ENCODE results near the gene ADAMTSL1. TPM values are rescaled to one million over a fixed set of nuclear protein-coding genes. Genes with fewer than 3 reads are reported as not detected.

The ADAMTSL1 gene
- total RNA-seq, 1 experiment from 2014 or later: 0.94 TPM

GRCh38 chr9:18573021-18573556 lies 99.1 kb downstream of the ADAMTSL1 start:
- Mint-ChIP-seq H3K36me3 (no peaks in the 10 kb centered on the region), H3K4me3 (no peak overlapping the region), H3K27ac (no peak overlapping the region), H3K27me3 (ENCODE audit: low read depth) (no peaks in the 10 kb centered on the region), H3K4me1 (peaks cover 8% of the 10 kb centered on the region), H3K9me3 (no peaks in the 10 kb centered on the region)
- POLR2A ChIA-PET: no interaction called here
- no peak for DNase-seq (ENCODE audit: low spot score)
- TF ChIP-seq ESRRA (CRISPR knock-in tag; IDR thresholded peaks at IDR 0.05; ENCODE audit: borderline replicate concordance) (no peak), ATF6 (CRISPR knock-in tag; IDR thresholded peaks at IDR 0.05) (no peak)
- no peak for ATAC-seq
- CTCF ChIA-PET: interaction anchor here (1.4 kb wide), 1 partner anchor 135 kb away, joined by 3 read pairs; no protein-coding TSS in a partner anchor

- TF ChIP-seq TCF7 (CRISPR knock-in tag; IDR thresholded peaks at IDR 0.05; ENCODE audit: low read depth) (no peak), ZNF232 (CRISPR knock-in tag; IDR thresholded peaks at IDR 0.05) (no peak), ZNF281 (CRISPR knock-in tag; IDR thresholded peaks at IDR 0.05) (no peak), ZNF121 (CRISPR knock-in tag; IDR thresholded peaks at IDR 0.05) (no peak), SP1 (CRISPR knock-in tag; conservative IDR thresholded peaks at IDR 0.05) (no peak), SOX15 (CRISPR knock-in tag; IDR thresholded peaks at IDR 0.05) (no peak), FOXP4 (CRISPR knock-in tag; IDR thresholded peaks at IDR 0.05) (no peak), MXD4 (CRISPR knock-in tag; IDR thresholded peaks at IDR 0.05; ENCODE audit: borderline replicate concordance) (no peak), ZNF532 (CRISPR knock-in tag; IDR thresholded peaks at IDR 0.05; ENCODE audit: borderline replicate concordance) (no peak), SMAD4 (CRISPR knock-in tag; IDR thresholded peaks at IDR 0.05) (no peak), ZMAT4 (CRISPR knock-in tag; IDR thresholded peaks at IDR 0.05) (no peak), PRDM15 (CRISPR knock-in tag; IDR thresholded peaks at IDR 0.05) (no peak), CBFB (CRISPR knock-in tag; IDR thresholded peaks at IDR 0.05; ENCODE audit: low read depth) (no peak), ATF3 (CRISPR knock-in tag; conservative IDR thresholded peaks at IDR 0.05) (no peak)
Observed at GRCh38 chr9:18575686-18576085, 101.7 kb downstream of the ADAMTSL1 start.

More at GRCh38 chr9:18575686-18576085, 101.7 kb downstream of the ADAMTSL1 start:
- ATAC-seq: no peak
- ChIA-PET CTCF (no interaction called here), POLR2A (no interaction called here)
- no peaks in the 10 kb centered on the region for H3K36me3 Mint-ChIP-seq
- H3K4me1 Mint-ChIP-seq: no peaks in the 10 kb centered on the region
- no peaks in the 10 kb centered on the region for H3K9me3 Mint-ChIP-seq
- H3K4me3 Mint-ChIP-seq: no peak overlapping the region
- DNase-seq (ENCODE audit: low spot score): no peak
- no peaks in the 10 kb centered on the region for H3K27me3 Mint-ChIP-seq (ENCODE audit: low read depth)
- no peak overlapping the region for H3K27ac Mint-ChIP-seq
